VCaP (cell line): ENCODE results near the gene EEIG2.

Experiments used
- H3K27ac ChIP-seq: fragments of 450-650 bp; 2 replicates; pipeline ENCODE4 v1.5.1; 2017
- TF ChIP-seq, protein P1 (sequence below): fragments of 450-650 bp; conservative IDR thresholded peaks from 2 replicates; pipeline ENCODE4 v1.5.1; 2017; ENCODE audit warnings: mild to moderate bottlenecking, moderate library complexity

EEIG2 gene

DNA sequence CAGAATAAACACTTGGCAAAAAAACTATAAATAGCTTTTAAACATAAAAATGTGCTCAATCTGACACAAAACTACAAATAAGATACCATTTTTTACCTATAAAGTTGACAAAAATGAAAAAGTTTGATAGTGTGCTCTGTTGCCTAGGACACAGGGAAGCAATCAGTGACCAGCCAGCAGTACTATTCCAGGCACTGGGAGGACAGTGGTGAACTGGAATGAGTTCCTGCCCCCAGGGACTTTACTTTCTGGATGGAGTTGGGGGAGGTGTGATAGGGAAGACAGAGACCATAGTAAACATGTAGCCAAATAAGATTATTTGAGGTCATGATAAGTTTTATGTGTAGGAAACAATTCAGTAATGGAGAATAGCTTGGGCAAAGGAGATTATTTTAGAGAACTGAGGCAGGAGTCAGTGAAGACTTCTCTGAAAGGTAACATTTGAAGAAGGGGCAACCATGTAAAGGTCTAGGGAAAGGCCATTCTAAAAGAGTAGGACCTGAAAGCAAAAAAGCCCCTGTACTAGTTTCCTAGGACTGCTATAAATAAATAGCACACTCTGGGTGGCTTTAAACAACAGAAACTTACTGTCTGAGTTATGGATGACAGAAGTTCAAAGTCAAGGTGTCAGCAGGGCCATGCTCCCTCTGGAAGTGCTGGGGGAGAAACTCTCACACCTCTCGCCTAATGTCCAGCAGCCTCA lies 42.0 kb downstream of the EEIG2 start:
- H3K27ac ChIP-seq: no peak overlapping the region
- TF ChIP-seq, protein P1, sequence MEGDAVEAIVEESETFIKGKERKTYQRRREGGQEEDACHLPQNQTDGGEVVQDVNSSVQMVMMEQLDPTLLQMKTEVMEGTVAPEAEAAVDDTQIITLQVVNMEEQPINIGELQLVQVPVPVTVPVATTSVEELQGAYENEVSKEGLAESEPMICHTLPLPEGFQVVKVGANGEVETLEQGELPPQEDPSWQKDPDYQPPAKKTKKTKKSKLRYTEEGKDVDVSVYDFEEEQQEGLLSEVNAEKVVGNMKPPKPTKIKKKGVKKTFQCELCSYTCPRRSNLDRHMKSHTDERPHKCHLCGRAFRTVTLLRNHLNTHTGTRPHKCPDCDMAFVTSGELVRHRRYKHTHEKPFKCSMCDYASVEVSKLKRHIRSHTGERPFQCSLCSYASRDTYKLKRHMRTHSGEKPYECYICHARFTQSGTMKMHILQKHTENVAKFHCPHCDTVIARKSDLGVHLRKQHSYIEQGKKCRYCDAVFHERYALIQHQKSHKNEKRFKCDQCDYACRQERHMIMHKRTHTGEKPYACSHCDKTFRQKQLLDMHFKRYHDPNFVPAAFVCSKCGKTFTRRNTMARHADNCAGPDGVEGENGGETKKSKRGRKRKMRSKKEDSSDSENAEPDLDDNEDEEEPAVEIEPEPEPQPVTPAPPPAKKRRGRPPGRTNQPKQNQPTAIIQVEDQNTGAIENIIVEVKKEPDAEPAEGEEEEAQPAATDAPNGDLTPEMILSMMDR: no peak

DNA sequence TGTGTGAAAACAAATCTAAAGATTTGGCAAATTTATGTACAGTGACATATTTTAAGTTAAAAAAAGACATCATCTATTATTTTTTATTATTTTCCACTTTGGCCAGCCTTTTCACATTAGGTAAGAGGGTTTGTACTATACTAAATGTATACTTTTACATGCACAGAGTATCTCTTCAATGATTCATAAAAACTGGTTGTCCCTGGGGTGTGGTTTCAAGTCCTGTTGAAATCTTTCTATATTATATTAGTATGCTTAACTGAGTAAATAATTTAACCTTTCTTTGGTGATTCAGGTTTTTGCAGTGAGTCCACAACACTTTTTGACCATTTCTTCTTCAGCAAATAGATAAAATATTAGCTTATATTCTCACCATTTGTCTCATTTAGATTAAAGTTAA lies 45.7 kb downstream of the EEIG2 start:
- H3K27ac ChIP-seq: no peak overlapping the region
- TF ChIP-seq, protein P1: no peak

DNA sequence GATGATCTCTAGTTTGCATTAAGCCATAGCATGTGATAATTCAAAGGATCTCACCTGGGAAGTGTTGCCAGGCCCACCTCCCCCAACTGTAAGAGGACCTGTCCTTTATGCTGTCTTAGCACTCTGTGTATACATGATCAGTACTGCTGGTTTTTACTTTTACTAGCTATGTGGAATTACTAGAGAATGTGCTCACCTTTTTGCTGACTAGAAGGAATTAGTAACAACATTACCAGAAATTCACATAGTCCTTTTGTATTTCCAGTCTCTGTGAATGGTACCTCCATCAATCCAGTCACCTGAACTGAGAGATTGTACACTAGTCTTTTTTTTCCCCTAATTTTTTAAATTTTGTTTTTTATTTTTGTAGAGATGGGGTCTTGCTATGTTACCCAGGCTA lies 46.6 kb downstream of the EEIG2 start:
- H3K27ac ChIP-seq: no peak overlapping the region
- TF ChIP-seq, protein P1: no peak

DNA sequence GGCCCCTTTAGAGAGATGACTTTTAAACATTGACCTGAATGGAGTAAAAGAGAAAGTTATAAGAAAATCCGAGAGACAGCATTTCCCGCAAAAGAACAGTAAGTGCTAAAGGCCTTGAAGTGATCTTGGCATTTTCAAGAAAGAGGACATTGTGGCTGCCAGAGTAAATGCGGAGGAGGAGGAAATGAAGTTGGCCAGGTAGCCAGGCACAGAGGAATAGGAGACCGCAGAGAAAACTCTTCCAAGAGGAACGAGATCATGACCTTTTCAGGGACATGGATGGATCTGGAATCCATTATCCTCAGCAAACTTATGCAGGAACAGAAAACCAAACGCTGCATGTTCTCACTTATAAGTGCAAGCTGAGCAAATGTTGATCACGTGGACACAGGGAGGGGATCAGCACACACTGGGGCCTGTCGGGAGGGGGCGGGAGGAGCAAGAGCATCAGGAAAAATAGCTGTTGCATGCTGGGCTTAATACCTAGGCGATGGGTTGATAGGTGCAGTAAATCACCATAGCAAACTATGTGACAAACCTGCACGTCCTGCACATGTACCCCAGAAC lies 49.7 kb downstream of the EEIG2 start:
- TF ChIP-seq, protein P1: no peak
- no peak overlapping the region for H3K27ac ChIP-seq
